Peyer's patch (tissue), 4 donors: ENCODE measurements around the gene C14orf119. TPM values are rescaled to one million over a fixed set of nuclear protein-coding genes. Genes with fewer than 3 reads are reported as not detected.

ENCODE experiments used
- DNase-seq, 3 donors: peaks; one replicate each; pipeline ENCODE4 v3.0.0-alpha.2; 2017 to 2019
- H3K27ac ChIP-seq, 4 donors: fragments of 200-600 bp; sonication (generic); one replicate each; pipeline ENCODE4 v1.5.1; 2016 to 2019
- H3K27me3 ChIP-seq, 2 donors: fragments of 200-600 bp; sonication (generic); one replicate each; pipeline ENCODE4 v1.5.1; 2019
- H3K36me3 ChIP-seq, 3 donors: fragments of 200-600 bp; sonication (generic); one replicate each; pipeline ENCODE4 v1.5.1; 2016 to 2019
- H3K4me1 ChIP-seq, 4 donors: fragments of 200-600 bp; sonication (generic); one replicate each; pipeline ENCODE4 v1.5.1; 2016 to 2019
- H3K4me3 ChIP-seq, 4 donors: fragments of 200-600 bp; sonication (generic); 1 replicate in 3 of 4; 2 replicates in 1 of 4; pipeline ENCODE4 v1.5.1; 2016 to 2019; ENCODE audit warnings: mild to moderate bottlenecking in 1 of 4
- H3K9me3 ChIP-seq, 4 donors: fragments of 200-600 bp; sonication (generic); one replicate each; pipeline ENCODE4 v1.5.1; 2016 to 2019; ENCODE audit warnings: mild to moderate bottlenecking in 1 of 4
- CTCF ChIP-seq, 6 experiments: fragments of 450-650 bp in 4 of 6; fragments of 200-600 bp in 2 of 6; sonication (generic) in 1 of 6; IDR thresholded peaks; one replicate each; pipeline ENCODE4 v1.5.1; 2017 to 2019; ENCODE audit warnings: antibody characterized with exemption in 6 of 6, mild to moderate bottlenecking in 3 of 6, moderate library complexity in 1 of 6
- POLR2A ChIP-seq, 2 donors: fragments of 450-650 bp; IDR thresholded peaks; one replicate each; pipeline ENCODE4 v1.5.1; 2017; ENCODE audit warnings: antibody characterized with exemption in 2 of 2, mild to moderate bottlenecking in 2 of 2, moderate library complexity in 2 of 2
- total RNA-seq, 4 donors: library from RNA; depleted of rRNA; stranded (reverse); fragments of >200 nt; gene quantifications; one replicate each; pipeline ENCODE4 v1.1.0, GENCODE V29; 2016

C14orf119 gene
- total RNA-seq: 10 to 100 TPM in 3 of 4 donors, 1 to 10 TPM in 1; 5.0 to 30.3 (median 18.8) TPM

DNA sequence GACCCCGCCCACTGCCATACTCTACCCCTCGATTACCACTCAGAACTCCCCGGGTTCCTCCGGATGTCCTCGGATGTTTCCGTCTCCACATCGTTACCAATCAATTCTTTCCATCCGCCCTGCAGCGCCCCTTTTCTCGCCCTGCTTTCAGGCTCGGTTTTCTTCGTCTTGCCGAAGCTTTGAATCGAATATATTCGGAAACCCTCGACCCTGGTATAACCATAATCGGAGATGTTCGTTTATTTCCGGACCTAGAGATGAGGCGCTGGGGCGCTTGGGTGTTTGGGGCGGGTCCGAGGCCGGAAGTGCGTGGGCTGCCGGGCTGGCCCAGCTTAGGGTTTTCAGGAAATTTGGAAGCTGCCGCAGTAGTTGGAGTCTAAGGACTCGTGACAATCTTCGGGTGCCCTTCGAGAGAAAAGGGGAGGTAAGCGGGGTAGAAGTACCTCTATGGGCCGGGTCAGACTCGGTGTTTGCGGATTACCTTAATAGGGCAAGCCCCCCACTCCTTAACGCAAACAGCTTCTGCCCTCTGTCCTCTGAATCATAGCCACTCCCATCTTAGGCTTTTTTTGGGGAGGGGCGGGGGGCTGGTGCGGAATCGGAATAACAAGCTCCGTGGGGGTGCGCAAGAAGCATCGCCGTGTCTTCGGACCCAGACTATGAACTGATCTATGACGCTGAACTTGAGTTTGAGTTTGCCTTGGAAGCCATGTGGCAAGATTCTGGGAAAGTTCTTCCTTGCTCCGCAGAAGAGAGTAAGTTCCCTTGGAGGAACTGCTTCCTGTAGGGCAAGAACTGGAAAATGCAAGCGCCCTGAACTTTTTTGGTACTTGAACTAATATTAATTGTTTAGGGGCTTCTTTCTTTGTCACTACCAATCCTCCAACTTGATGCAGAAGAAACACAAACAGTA, at the start of gene C14orf119:
Gene C14orf119, plus strand, starts transcription at position 310 of the 913 bp plus-strand sequence. CDS start 2,154 bp downstream, outside the sequence.
- peaks cover 0 to 51% (median 0%) of the 10 kb centered on the region in 3 donors for H3K36me3 ChIP-seq
- TF ChIP-seq CTCF (IDR thresholded peaks at IDR 0.05) (no peak), POLR2A (IDR thresholded peaks at IDR 0.05) (peak; percentile 68 to 86)
- H3K4me1 ChIP-seq: peaks cover 6 to 27% (median 10%) of the 10 kb centered on the region in 4 donors
- DNase-seq: peak; percentile 93 to 100 (median 100)
- peak within 1 kb of the TSS; percentile 76 to 100 (median 95) for H3K4me3 ChIP-seq
- no peaks in the 10 kb centered on the region for H3K27me3 ChIP-seq
- no peaks in the 10 kb centered on the region for H3K9me3 ChIP-seq
- H3K27ac ChIP-seq: peak within 1 kb of the TSS; percentile 93 to 100 (median 97)

DNA sequence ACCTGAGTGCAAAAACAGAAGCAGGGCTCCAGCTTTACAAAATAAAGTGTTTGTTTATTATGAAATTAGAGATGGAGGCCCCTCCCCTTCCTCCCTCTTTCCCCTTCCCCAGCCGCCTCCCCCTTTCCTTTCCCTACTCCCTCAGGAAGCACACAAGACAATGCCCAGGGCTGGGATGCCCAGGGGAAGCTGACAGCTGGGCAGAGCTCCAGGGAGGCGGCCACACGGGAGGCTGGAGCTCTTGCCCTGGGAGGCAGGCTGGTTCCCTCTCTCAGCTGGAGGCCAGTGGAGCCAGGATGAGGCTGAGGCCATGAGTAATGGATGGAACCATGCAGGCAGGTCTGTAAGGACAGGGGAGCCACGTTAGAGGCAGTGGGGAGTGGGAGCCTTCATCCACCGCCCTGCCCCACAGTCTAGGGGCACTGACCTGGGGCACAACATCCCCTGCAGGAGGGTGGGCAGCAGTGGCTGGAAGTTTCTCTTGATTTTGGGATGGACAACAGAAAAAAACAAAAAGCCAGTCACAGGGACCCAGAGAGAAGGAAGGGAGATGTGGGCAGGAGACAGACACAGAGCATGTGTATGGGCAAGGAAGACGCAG, 48.2 kb upstream of the C14orf119 start:
- H3K4me1 ChIP-seq: peaks cover 0 to 7% (median 0%) of the 10 kb centered on the region in 4 donors
- H3K27ac ChIP-seq: no peak overlapping the region
- no peaks in the 10 kb centered on the region for H3K36me3 ChIP-seq
- peak in 1 of 3 donors; percentile 34 for DNase-seq
- H3K4me3 ChIP-seq: no peak overlapping the region
- H3K27me3 ChIP-seq: no peaks in the 10 kb centered on the region
- TF ChIP-seq CTCF (IDR thresholded peaks at IDR 0.05) (no peak), POLR2A (IDR thresholded peaks at IDR 0.05) (no peak)
- no peaks in the 10 kb centered on the region for H3K9me3 ChIP-seq

DNA sequence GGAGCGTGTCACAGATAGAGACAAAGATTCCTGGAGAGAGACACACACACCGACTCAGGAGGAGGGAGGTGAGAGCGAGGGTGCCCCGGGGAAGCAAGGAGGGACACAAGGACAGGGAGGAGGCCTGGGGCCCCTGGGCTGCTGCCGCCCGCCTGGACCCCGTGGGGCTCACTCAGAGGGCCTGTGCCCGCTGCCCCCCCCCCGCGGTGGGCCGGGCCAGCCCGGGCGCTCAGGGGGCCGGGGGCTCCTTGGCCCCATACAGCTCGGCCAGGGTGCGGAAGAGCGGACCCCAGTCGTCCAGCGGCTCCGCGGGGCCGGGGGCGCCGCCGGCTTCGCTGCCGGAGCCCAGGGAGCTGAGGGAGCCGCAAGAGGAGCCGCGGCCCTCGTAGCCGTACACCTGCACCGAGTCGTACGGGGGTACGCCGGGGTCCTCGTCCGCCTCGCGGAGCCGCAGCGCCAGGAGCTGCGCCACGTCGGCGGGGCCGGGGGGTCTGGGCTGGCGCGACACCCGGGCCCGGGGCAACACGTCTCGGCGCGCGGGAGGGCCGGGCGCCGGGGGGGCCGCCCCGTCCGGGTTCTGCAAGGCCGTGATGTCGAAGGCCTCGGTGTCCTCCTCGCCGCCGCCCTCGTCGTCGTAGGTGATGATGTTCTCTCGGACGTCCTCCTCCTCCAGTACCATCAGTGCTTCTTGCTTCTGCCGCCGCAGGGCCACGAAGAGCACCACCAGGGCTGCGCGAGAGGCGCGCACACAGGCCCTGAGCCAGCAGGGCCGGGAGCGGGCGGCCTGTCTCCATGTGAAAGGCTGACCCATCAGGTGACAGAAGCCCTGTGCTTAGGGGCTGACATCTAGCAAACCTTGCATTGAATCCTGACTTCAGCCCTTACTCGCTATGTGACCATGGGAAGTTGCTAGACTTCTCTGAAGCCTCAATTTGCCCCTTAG, 47.3 kb upstream of the C14orf119 start:
- no peak for TF ChIP-seq CTCF (IDR thresholded peaks at IDR 0.05)
- TF ChIP-seq POLR2A (IDR thresholded peaks at IDR 0.05): no peak
- H3K4me1 ChIP-seq: peaks cover 0 to 7% (median 0%) of the 10 kb centered on the region in 4 donors
- DNase-seq: peak in 1 of 3 donors; percentile 38
- H3K4me3 ChIP-seq: no peak overlapping the region
- no peaks in the 10 kb centered on the region for H3K27me3 ChIP-seq
- H3K36me3 ChIP-seq: no peaks in the 10 kb centered on the region
- H3K27ac ChIP-seq: no peak overlapping the region
- H3K9me3 ChIP-seq: no peaks in the 10 kb centered on the region

DNA sequence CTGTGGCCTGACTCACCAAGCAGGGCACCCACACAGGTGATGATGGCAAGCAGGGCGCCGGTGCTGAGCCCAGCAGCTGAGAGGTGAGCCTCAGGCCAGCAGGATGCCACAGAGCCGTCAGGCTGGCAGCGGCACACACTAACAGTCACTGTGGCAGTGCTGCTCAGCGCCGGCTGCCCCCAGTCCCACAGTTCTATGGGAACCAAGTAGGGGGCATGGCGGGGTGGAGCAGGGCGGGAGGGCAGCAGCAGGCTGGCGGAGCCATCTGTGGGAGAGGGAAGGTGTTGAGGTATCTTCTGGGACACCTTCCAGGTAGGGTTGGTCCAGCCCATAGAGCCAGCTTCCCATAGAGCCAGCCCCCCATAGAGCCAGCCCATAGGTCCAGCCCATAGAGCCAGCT, 46.3 kb upstream of the C14orf119 start:
- Histone ChIP-seq H3K27ac (no peak overlapping the region), H3K9me3 (no peaks in the 10 kb centered on the region), H3K4me3 (no peak overlapping the region), H3K27me3 (no peaks in the 10 kb centered on the region), H3K4me1 (peaks cover 0 to 7% (median 0%) of the 10 kb centered on the region in 4 donors), H3K36me3 (no peaks in the 10 kb centered on the region)
- TF ChIP-seq CTCF (IDR thresholded peaks at IDR 0.05) (no peak), POLR2A (IDR thresholded peaks at IDR 0.05) (no peak)
- DNase-seq: peak in 1 of 3 donors; percentile 33
